SHP77 treated with DMSO at 0.1 percent for 48 hours (cell line): Measurements from ENCODE around the gene RAD51D.
"Not testable (repeated sequence)": the region's sequence is repeated elsewhere in the genome, so short reads cannot be mapped to it uniquely, and the experiment has no call there.

Experiments used
- DNase-seq: peaks from one replicate; lab custom pipeline; 2025; lab: John Stamatoyannopoulos, UW

The RAD51D gene

DNA sequence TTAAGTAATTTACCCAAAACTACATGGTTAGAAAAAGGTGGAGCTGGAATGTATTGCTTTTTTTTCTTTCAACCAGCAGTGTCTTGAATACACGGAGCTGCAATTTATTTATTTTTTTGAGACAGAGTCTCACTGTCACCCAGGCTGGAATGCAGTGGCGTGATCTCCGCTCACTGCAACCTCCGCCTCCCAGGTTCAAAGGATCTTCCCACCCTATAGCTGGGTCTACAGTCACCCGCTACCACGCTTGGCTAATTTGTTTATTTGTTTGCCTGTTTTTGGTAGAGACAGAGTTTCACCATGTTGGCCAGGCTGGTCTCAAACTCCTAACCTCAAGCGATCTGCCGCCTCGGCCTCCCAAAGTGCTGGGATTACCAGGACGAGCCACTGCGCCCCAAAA lies 29.0 kb downstream of the RAD51D start:
- not testable (repeated sequence) for DNase-seq

DNA sequence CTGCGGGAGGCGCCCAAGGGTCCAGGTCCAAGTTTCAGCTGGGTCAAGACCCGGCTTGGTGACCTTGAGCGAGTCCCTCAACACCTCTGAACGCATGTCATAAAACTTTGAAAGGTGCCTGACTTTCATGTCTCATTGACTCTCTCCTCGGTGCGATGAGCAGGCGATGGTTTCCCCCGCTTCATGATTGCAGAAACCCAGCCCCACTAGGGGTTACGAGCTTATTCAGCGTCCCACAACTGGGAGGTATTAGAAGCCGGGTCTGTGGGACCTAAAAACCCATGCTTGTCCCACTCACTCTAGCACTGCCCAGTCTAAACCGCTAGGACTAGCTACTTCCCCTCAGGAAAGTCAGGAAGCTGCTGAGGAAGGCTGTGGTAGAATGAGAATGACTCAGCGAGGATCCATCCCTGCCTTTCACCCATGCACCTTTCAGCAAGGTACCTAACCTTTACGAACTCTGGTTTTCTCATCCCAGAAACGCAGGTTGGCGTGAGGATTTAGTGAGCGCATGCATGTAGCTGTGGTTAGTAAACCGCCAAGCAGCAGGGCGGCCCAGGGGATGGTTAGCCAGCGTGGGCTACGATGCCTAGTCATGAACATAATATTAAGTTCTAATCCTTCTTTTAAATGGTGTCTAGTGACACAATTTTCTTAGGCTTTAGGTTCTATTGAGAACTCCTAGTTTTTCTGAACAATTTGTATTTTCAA lies 29.9 kb downstream of the RAD51D start:
- peak; percentile 33 for DNase-seq

DNA sequence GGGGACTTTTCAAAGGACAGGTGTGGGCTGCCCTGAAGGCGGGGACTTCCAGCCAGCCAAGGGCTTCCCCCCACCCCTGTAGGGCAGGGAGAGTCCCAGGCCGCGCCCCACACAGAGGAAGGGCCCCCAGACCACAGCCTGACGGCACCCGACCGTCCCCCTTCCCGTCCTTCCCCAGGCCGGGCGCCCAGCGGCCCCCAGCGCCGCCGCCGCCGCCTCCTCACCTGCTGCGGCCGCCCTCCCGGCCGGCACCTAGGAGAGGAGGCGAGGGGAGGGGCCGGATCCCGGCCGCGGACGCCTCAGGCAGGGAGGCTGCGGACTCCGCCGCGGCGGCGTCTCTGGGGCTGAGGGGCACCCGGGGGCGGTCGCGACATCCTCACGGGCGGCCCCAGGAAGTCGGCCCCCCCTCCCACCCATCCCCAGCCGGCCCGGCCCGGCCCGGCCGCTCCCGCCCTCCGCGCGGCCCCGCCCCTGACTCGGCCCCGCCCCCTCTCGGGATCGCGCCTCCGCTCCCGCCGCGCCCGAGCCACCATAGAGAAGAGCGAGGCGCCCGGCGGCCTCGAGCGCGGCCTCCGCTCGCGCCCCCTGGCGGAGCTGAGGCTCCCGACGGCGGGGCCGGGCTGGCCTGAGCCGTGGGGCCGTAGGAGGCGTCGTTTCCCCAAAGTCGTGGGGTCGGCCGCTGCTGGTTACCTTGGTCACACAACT lies 30.6 kb downstream of the RAD51D start:
- peak; percentile 54 for DNase-seq

DNA sequence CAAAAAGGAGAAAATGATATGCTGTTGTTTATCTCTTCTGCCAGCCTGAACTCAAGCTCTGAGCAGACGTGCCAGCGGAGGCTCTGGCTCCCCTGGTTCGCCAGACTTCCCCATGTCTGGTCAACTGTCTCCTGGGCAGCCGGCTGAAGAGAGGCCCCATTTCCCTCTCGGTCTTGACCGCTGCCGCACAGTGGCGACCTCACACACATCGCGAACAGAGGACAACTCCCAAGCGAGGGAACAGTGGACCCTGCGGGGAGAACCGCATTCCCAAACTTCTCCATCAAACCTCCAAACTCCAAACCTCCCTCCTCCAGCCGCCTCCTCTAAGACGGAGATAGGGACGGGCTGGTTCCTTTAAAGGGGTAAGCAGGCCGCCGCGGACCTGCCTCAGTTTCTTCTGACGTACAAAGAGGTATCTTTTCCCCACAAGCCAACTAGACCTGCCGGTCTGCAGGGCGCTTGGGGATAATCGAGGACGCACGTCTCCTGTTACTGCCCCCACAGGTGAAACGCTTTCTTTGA lies 31.2 kb downstream of the RAD51D start:
- no peak for DNase-seq

DNA sequence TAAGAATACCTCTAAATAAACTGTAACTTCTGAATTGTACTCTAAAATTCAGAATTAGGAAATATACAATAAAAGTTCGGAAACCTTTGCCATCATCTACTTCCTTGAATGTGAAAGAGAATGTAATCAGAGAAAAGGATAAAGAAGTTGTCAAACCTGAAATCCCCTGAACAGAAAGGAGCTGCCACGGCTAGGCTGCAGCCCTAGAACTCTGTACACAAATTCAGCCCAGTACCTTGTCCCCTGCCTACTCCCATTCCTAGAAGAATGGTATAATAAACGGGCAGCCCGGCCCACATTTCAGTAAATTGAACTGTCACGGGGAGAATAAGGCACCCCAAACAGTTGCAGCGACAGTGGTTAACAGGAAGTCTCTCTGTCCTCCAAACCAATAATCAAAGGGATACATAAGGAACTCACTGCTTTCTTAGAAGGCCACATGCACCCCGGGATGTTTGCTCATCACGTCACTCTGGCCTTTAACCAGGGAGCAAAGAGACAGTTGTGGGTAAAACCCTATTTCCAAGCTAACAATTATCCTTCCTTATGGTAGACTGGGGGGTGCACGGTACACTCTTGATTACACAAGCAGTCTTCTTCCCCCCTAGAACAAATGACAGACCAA lies 31.8 kb downstream of the RAD51D start:
- no peak for DNase-seq

DNA sequence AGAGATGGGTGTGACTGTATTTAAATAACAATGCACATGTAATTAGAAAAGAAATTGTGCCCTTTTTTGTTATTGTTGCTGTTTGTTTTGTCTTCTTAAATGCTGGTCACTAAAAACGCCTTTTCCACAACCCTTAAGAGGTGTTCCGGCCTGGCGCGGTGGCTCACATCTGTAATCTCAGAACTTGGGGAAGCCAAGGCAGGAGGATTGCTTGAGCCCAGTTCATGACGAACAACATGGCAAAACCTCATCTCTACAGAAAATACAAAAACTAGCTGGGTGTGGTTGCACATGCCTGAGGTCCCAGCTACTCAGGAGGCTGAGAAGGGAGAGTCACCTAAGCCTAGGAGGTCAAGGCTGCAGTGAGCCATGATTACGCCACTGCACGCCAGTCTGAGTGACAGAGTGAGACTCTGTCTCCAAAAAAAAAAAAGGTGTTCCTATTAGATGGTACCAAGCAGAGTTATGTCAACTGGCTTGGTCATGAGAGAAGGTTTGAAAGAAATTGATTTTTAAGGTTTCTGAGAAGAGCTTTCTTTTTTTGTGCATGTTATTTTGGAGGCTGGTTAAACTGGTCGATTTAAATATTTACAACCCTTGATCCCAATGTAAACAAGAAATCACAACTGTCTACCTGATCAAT lies 32.6 kb downstream of the RAD51D start:
- DNase-seq: no peak

DNA sequence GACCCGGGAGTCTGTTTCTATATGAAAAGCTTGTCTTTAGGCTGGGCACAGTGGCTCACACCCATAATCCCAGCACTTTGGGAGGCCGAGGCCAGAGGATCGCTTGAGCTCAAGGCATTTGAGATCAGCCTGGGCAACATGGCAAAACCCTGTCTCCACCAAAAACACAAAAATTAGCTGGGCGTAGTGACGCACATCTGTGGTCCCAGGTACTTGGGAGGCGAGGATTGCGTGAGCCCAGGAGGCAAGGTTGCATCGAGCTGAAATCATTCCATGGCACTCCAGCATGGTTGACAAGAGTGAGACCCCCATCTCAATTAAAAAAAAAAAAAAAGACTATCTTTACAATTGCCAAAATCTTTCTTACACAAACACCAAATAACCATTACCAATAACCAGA lies 33.5 kb downstream of the RAD51D start:
- no peak for DNase-seq

DNA sequence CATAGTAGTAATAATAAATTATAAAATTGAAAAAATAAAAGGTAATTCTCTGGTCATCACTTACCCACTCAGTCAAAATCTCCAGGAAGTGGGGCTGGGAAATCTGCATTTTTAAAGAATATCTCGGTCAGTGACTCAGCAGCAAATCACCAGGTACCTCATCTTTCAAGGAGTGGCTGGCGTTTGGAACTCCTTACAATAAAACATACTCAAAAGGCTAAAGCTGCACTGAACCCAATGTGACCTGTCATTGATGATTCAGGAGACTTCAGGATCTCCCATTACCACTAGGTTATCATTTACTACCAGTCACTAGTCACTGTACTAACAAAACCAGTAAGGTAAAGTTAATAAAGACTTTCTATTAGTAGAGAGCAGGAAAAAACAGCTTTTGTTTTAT lies 34.7 kb downstream of the RAD51D start:
- no peak for DNase-seq

DNA sequence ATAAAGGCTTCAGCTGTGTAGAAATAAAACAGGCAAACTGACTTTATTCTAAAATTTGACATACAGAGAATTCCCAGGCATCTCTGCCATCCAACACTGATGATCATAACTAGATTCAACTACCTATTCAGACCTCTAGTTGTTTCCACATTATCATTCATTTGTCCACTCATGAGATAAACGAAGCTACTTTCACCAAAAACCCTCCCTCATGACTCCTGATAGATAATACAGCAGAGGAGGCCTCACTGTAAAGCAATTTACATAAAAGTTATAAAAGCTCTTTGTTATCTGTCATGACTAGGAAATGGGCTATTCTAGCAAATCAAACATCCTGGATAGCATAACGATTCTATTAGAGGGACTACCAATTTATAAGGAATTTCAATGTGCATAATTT lies 36.6 kb downstream of the RAD51D start:
- DNase-seq: no peak

DNA sequence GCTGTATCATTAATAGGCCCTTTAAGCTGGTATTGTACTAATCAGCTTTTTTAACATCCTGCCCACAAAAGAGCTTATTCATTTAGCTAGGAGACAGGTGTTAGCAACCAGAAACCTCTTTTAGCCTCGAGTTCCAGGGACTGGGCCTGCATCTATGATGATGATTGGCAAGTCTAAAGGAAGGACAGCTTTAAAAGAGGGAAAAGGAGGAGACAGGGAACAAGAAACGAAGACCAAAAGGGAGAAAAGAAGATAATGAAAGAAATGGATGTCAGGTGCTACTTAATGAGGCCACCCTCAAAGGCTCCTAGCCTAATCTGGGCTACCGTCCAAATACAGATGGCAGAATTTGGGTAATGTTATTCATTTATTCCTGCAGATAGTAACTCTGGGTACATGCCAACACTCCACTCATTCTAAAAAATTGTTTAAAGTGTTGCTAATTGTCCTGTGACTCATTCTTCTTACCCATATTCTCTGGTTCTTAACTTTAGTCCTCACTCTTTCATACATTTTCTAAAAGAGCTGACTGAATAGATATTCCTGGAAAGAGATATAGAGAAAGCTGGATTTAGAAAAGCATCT lies 37.5 kb downstream of the RAD51D start:
- DNase-seq: no peak

DNA sequence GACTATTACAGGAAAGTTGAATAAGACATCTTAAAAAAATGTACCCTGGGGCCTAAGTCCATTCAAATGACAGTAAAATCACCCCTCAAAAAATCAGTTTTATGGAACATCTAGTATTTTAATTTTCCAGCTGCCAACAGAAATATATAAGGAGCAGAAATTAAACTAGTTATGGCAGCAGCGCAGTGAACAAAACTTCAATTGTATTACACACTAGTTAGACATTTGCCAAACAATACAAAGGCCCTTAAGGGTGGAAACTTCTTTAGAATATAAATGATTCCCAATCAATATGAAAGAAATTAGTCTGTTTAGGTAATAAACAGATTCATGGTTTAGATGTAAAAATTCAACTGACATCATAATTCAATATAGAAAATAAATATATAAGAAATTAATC lies 38.0 kb downstream of the RAD51D start:
- DNase-seq: no peak

DNA sequence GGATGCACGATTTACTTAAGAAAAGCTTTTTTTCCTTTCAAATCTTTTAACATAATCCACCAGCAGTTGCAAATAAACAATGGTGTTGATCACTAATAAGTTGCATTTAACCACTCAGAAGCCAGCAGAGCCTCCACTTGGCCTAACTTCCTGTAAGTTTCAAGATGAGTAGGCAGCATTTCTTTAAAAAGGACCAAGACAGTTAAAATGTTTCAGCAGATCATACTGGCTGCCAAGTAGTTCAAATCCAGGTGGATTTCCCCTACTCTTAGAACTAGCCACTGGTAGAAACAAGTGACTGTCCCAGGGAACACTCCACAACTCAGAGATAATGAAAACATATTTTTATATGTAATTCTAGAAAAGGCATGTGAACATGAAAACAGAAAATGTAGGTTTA lies 39.1 kb downstream of the RAD51D start:
- no peak for DNase-seq

DNA sequence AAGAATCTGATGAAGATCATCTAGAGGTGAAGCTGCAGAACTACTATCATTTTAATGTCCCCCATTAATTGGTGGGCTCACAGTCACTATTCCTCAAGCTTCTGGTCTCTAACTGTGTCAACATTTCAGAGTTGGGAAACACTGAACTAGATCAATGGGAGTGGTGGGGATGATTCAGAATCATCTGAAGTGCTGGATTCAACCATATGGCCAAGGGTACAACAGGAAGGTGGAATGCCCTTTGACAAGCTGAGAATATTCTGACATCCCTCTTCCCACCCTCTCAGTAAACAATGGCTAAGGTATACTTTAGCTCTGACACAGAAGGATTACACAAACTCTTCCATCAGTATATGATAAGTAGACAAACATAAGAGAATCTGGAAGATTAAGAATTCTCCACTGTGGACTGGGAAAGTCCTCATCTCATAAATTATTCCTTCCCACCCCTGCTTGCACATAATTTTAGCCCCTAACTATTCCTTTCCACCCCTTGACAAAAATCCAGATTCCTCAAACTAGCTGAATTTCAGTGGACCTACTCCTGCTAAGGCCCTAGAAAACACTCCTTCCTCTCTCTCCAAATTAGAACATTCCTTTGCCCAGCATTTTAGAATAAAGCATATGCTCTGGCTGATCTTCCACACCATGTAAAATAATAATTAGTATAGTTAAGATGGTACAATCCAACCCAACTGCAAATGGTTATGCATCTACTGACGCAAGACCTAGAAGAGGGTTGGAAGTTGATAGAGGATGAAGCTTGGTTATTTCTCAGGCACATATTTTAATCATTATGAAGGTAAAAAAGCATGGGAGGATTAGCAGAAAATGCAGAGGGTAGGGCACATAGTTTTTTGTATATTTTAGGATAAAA lies 39.9 kb downstream of the RAD51D start:
- DNase-seq: no peak

DNA sequence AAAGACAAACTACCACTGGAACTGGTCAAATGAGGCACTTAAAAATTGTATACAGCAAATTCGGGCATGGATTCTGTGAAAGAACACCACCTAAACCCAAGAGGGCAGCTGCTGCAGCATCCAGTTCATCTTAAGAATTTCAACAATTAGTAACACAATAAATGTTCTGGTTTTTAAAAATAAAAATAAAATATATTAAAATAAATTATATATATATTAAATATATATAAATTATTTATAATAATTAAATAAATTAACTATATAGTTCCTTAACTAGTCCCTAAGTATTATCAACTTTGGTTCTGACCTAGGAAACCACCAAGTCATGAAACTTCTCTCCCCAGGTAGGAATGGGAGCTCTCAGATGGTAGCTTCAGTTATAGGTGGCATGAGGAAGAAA lies 42.8 kb downstream of the RAD51D start:
- DNase-seq: no peak

DNA sequence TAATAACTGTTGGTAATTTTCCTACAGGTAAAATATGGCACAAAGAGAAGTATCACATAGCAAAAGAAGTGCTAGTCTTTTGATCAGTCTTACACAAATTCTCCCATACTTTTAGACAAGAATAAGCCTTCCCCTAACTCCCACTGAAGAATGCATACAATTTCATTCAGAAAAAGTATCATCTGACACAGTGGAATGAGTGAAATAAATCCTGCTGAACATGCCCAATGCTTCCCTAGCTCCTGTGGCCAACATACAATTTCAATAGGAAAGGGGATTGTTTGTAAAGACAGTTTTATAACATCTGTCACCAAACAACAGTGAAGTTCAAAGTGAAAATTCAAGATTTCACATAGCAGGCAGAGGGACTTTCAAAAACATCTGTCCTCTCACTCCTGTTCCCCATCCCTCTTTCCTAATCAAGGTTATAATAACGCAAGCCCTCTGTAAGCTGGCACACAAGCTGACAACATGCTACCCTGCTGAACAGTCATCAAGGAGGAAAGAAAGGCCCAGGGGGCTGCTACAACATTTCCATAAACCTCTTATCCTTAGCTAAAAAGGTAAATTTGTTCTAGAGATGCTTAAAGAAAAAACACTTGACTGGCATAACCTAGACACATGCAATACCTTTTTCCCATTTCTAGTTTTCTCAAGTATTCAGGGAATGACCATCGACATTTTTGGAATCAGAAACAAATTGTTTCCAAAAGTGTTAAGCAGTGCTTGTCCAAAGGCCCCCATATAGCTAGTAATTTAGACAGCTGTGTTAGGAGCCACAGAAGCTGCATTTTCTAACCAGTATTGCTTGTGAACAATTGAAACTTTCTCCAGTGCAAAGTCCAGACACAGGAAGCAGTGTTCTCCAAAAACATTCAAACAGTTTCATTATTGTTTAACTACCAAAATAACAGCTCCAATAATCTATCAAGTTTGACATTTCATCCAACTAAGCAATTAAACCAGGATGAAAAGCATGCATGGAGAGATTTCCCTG lies 44.7 kb downstream of the RAD51D start:
- DNase-seq: no peak

DNA sequence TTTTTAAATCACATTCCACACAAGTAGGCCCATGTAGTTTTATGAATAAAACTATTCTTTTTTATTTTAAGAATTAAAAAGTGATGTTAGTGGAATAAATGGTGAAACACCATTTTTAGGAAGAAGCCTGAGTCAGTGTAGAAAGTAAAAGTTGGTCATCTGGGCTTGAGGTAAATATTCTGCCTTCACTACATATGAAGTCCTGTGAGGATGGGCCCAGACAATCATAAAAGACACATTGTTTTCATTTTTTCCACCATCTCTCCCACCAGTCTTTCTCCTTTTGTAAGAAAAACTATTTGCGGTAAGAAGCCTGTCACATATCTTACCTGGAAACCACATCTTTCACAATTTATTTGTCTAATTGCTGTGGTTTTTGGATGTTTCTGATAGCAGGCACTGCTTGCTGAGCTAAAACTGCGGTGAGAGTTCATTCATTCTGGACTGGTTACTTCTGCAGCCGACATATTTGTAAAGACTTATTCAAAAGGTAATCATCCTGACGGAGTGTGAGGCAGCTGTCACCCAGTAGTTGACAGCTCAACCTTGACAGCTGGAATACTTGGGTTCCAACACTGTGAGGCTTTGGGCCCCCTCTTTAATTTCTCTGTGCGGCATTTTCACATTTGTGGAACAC lies 45.6 kb downstream of the RAD51D start:
- DNase-seq: no peak

DNA sequence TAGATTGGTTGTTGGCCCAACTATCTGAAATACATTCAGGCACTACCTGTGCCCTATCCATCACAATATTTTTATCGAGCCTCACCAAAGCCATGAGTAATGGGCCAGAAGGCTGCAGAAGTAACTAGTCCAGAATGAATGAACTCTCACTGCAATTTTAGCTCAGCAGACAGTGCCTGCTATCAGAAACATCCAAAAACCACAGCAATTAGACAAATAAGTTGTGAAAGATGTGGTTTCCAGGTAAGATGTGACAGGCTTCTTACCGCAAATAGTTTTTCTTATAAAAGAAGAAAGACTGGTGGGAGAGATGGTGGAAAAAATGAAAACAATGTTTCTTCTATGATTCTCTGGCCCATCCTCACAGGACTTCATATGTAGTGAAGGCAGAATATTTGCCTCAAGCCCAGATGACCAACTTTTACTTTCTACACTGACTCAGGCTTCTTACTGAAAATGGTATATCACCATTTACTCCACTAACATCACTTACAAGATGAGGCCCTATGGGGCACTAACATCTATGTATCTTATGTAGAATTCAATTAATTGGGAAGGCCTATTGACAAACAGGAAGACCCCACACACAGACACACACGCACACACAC lies 46.4 kb downstream of the RAD51D start:
- no peak for DNase-seq

DNA sequence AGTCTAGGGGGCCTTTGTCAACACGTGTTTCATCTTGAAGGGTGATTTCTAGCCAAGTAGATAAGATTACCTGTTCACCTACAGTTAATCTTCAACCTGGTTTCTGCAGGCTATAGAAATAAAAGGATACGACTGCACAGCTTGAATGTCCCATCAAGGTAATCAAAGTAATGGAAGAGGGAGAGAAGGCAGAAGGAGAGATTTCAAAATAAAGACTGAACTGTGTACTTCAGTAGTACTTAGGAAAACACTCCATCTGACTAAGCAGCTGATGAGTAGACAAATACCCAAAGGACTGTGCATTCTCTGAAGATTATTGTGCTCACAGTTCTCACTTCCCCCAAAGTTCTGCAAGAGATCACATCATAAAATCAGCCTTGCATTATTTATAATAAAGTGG lies 50.3 kb downstream of the RAD51D start:
- no peak for DNase-seq

DNA sequence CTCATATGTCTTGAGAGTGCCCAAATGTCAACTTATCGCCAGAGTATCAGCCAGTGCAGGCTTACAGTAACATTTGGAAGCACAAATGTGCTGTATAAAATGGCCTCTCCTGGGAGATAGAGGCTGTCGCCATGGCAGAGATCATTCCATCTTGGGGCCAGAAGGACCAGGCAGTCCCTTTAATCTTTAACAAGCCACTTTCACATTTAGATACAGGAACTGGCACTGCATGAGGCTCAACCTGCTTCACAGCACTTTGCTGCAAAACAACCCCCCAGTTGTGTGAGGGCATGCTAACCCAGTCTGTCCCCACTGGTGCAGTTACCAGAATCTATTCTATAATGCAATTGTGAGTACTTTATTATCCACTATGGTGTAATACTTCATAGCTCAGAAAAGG lies 51.4 kb downstream of the RAD51D start:
- DNase-seq: no peak
